Neutrophil (primary cell): ENCODE data around the gene ADCY10.

Experiments
- H3K27ac ChIP-seq: fragments of 200-600 bp; sonication (generic); 2 replicates; pipeline ENCODE4 v1.5.1; 2016; ENCODE audit warnings: mild to moderate bottlenecking, moderate library complexity
- H3K27me3 ChIP-seq: fragments of 200-600 bp; sonication (generic); 2 replicates; pipeline ENCODE4 v1.6.0; 2016; ENCODE audit warnings: mild to moderate bottlenecking
- H3K36me3 ChIP-seq: fragments of 200-600 bp; sonication (generic); 2 replicates; pipeline ENCODE4 v1.5.1; 2017
- H3K4me1 ChIP-seq, 2 experiments: fragments of 200-600 bp in 1 of 2; sonication (generic) in 1 of 2; 1 replicate in 1 of 2; 2 replicates in 1 of 2; pipeline versions ENCODE4 v1.5.1 to v1.6.1; 2013 to 2016; ENCODE audit warnings: low read depth in 1 of 2, low read length in 1 of 2, mild to moderate bottlenecking in 1 of 2, moderate library complexity in 1 of 2; ENCODE audit not compliant: control insufficient read depth in 1 of 2, insufficient read depth in 1 of 2
- H3K4me3 ChIP-seq, 2 experiments: fragments of 200-600 bp in 1 of 2; sonication (generic) in 1 of 2; 1 replicate in 1 of 2; 2 replicates in 1 of 2; pipeline ENCODE4 v1.5.1; 2013 to 2016; ENCODE audit warnings: low read depth in 1 of 2, low read length in 1 of 2, mild to moderate bottlenecking in 1 of 2, moderate library complexity in 1 of 2
- H3K9me3 ChIP-seq: fragments of 200-600 bp; sonication (generic); 2 replicates; pipeline ENCODE4 v1.5.1; 2016
- TF ChIP-seq, protein P1 (sequence below): fragments of 200-600 bp; sonication (generic); IDR thresholded peaks from 2 replicates; pipeline ENCODE4 v1.5.1; 2016; ENCODE audit warnings: antibody characterized with exemption

ADCY10 gene

DNA sequence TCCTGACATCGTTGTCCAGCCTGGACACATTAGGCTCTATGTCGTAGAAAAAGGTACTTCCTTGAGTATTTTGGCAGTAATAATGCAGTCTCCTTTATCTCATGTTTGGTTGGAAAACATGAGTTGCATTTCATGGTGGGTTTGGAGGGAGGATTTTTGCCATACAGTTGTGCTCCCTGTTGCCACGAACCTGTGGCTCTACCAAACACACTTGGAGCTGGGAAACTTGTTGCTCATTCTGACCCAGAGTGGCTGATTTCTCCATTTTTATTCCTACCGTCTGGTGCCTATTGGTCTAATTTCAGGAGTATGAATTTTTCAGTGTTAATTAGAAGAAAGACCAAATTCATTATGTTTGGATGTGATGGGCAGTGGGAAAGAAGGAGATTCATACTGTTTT, 141.5 kb downstream of the ADCY10 start:
- H3K27ac ChIP-seq: no peak overlapping the region
- H3K27me3 ChIP-seq: no peaks in the 10 kb centered on the region
- peaks cover 11 to 15% of the 10 kb centered on the region in 2 experiments for H3K4me1 ChIP-seq
- TF ChIP-seq, protein P1, sequence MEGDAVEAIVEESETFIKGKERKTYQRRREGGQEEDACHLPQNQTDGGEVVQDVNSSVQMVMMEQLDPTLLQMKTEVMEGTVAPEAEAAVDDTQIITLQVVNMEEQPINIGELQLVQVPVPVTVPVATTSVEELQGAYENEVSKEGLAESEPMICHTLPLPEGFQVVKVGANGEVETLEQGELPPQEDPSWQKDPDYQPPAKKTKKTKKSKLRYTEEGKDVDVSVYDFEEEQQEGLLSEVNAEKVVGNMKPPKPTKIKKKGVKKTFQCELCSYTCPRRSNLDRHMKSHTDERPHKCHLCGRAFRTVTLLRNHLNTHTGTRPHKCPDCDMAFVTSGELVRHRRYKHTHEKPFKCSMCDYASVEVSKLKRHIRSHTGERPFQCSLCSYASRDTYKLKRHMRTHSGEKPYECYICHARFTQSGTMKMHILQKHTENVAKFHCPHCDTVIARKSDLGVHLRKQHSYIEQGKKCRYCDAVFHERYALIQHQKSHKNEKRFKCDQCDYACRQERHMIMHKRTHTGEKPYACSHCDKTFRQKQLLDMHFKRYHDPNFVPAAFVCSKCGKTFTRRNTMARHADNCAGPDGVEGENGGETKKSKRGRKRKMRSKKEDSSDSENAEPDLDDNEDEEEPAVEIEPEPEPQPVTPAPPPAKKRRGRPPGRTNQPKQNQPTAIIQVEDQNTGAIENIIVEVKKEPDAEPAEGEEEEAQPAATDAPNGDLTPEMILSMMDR: no peak
- no peaks in the 10 kb centered on the region for H3K36me3 ChIP-seq
- no peak overlapping the region for H3K4me3 ChIP-seq
- H3K9me3 ChIP-seq: no peaks in the 10 kb centered on the region

DNA sequence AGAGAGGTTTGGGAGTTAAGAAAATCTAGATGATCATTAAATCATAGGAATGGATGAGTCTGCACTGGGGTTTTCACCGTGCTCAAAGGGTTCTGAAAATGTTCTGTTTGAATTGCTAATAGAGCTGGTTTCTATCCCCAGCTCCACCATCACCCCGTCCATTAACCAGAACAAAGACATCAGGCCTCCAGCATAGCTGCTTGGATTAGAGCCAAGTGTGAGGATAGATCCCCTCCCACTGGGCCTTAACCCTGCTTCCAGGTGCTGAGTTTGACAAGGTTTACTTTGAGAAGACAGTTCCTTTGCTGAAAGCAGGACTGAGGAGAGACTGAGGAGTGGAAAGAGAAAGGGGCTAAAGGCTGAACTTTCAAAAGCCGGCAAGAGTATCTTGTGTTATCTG, 143.8 kb downstream of the ADCY10 start:
- TF ChIP-seq, protein P1: no peak
- Histone ChIP-seq H3K4me1 (peaks cover 18 to 27% of the 10 kb centered on the region in 2 experiments), H3K36me3 (no peaks in the 10 kb centered on the region), H3K27ac (no peak overlapping the region), H3K4me3 (no peak overlapping the region), H3K27me3 (no peaks in the 10 kb centered on the region), H3K9me3 (no peaks in the 10 kb centered on the region)

DNA sequence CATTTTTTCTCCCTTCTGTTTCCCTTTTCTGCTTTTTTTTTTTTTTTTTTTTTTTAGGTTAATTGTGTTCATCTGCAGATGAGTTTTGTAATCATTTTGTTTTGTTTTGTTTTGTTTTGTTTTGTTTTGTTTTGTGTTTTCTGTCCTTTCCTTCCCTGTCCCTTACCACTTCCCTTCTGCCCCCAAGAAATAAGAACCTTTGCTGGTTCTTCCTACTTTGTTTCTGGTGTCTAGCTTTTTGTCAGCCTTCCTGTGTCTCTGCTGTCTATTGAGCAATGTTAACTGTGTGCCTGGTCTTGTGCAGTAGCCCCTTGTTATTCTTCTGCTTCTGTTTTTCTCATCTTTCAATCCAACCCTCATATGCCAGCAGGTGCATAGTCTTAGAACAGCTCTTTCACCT, 146.2 kb downstream of the ADCY10 start:
- Histone ChIP-seq H3K27me3 (no peaks in the 10 kb centered on the region), H3K27ac (peak overlapping the region; percentile 80), H3K9me3 (no peaks in the 10 kb centered on the region), H3K4me1 (peaks cover 18 to 27% of the 10 kb centered on the region in 2 experiments), H3K4me3 (no peak overlapping the region), H3K36me3 (no peaks in the 10 kb centered on the region)
- TF ChIP-seq, protein P1: no peak

DNA sequence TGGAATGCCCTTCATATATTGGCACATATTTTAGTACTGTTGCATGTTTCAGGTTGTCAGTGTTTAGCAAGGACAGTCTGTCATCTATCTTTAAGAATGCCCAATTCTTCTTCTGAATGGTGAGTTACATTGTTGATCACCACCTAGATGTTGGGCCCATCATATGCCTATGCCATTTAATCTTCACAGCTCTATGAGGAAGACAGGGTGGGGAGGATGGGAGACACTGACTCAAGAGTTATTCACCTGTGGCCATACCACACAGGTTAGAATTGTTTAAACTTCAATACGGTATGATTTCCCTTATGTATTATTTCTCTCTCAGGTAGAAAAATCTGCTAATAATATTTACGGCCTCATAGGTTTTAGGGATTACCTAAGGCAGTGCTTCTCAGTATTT, 147.4 kb downstream of the ADCY10 start:
- H3K36me3 ChIP-seq: no peaks in the 10 kb centered on the region

DNA sequence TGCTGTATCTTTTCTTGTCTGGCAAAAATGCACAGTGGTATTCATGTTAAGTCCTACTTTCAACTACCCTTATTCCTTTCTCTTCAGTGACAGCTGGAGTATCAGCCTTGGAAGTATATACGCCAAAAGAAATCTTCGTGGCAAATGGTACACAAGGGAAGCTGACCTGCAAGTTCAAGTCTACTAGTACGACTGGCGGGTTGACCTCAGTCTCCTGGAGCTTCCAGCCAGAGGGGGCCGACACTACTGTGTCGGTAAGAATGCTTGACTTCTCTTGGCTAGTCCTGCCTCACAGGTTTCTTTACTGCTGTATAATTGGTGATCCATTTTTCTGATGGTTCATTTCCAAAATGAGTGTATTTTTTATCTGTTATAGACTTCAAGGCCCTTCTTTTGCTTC, 148.4 kb downstream of the ADCY10 start:
- H3K4me1 ChIP-seq: peaks cover 18 to 33% of the 10 kb centered on the region in 2 experiments
- H3K9me3 ChIP-seq: no peaks in the 10 kb centered on the region
- no peaks in the 10 kb centered on the region for H3K27me3 ChIP-seq
- no peak overlapping the region for H3K4me3 ChIP-seq
- TF ChIP-seq, protein P1: no peak
- H3K27ac ChIP-seq: no peak overlapping the region
- no peaks in the 10 kb centered on the region for H3K36me3 ChIP-seq

More for the DNA sequence above, 147.4 kb downstream of the ADCY10 start:
- peaks cover 18 to 29% of the 10 kb centered on the region in 2 experiments for H3K4me1 ChIP-seq
- peak overlapping the region; percentile 80 for H3K27ac ChIP-seq
- H3K4me3 ChIP-seq: no peak overlapping the region
- H3K27me3 ChIP-seq: no peaks in the 10 kb centered on the region
- H3K9me3 ChIP-seq: no peaks in the 10 kb centered on the region
- TF ChIP-seq, protein P1: no peak
